Measurements from ENCODE around the gene OR14C36.

The OR14C36 gene

GRCh38 chr1:248343451-248343850 is 5.1 kb upstream of the OR14C36 start:
- TF ChIP-seq, protein P1, sequence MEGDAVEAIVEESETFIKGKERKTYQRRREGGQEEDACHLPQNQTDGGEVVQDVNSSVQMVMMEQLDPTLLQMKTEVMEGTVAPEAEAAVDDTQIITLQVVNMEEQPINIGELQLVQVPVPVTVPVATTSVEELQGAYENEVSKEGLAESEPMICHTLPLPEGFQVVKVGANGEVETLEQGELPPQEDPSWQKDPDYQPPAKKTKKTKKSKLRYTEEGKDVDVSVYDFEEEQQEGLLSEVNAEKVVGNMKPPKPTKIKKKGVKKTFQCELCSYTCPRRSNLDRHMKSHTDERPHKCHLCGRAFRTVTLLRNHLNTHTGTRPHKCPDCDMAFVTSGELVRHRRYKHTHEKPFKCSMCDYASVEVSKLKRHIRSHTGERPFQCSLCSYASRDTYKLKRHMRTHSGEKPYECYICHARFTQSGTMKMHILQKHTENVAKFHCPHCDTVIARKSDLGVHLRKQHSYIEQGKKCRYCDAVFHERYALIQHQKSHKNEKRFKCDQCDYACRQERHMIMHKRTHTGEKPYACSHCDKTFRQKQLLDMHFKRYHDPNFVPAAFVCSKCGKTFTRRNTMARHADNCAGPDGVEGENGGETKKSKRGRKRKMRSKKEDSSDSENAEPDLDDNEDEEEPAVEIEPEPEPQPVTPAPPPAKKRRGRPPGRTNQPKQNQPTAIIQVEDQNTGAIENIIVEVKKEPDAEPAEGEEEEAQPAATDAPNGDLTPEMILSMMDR (IDR thresholded peaks at IDR 0.05; ENCODE audit: low read depth, low read length) = no peak
- TF ChIP-seq POLR2A (IDR thresholded peaks at IDR 0.05; ENCODE audit: extremely low read depth, insufficient read length) (no peak), MAX (IDR thresholded peaks at IDR 0.05; ENCODE audit: low read depth, low read length) (no peak), MYC (IDR thresholded peaks at IDR 0.05; ENCODE audit: low read depth, low read length) (no peak)
- no peak overlapping the region for H3K4me3 ChIP-seq (ENCODE audit: low read depth, low read length)
- no peak for DNase-seq (ENCODE audit: low read depth)

DNA sequence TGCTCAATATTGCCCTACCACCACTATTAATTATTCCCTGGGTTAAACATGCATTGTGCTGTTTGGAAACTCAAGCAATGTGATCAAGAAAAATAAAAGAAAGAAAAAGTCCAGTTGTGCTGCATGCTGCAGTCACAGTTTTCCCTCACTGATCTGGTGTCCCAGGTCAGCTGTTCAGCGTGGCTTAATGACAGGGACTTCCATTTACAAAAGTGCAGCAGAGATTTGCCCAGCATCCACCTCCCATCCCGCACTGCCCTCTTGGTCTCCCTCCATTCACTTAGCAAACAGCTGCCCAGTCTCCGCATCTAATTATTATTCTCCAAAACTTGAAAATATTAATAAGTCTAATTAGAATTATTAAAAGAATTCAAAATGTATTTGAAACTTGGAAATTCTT is 10.8 kb downstream of the OR14C36 start:
- no peak for DNase-seq (ENCODE audit: low read depth)
- H3K4me3 ChIP-seq (ENCODE audit: low read depth, low read length) = no peak overlapping the region
- no peak for TF ChIP-seq POLR2A (IDR thresholded peaks at IDR 0.05; ENCODE audit: extremely low read depth, insufficient read length)
- TF ChIP-seq MYC (IDR thresholded peaks at IDR 0.05; ENCODE audit: low read depth, low read length) = no peak
- TF ChIP-seq, protein P1 (IDR thresholded peaks at IDR 0.05; ENCODE audit: low read depth, low read length) = no peak
- TF ChIP-seq MAX (IDR thresholded peaks at IDR 0.05; ENCODE audit: low read depth, low read length) = no peak

GRCh38 chr1:248361121-248361715 is 12.6 kb downstream of the OR14C36 start, which contains the start of gene OR2T4:
OR2T4 (plus strand) TSS chr1:248361665; CDS start chr1:248361665, 0 bp downstream.
- no peak for TF ChIP-seq MYC (IDR thresholded peaks at IDR 0.05; ENCODE audit: low read depth, low read length)
- no peak for TF ChIP-seq POLR2A (IDR thresholded peaks at IDR 0.05; ENCODE audit: extremely low read depth, insufficient read length)
- TF ChIP-seq, protein P1 (IDR thresholded peaks at IDR 0.05; ENCODE audit: low read depth, low read length) = no peak
- no peak for TF ChIP-seq MAX (IDR thresholded peaks at IDR 0.05; ENCODE audit: low read depth, low read length)
- H3K4me3 ChIP-seq (ENCODE audit: low read depth, low read length) = no peak within 1 kb of the TSS
- no peak for DNase-seq (ENCODE audit: low read depth)

DNA sequence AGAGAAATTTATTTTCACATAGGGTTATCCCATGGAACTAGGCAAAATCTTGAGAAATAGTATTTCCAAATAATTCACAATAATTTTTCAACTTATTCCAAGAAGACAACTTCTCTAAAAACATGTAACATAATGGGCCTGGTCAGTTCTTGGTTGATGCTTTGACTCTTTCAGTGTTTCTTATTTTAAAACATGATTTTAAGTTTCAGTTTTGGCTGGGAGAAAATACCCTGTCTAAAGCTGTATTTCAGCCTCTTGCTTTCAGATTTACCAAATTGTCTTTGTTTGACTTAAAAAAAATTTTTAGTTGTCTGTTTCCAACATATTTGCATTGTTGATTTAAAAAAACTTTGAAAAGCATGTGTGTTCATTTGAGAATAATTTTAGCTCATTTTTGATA is 18.0 kb downstream of the OR14C36 start:
- TF ChIP-seq, protein P1 (IDR thresholded peaks at IDR 0.05; ENCODE audit: low read depth, low read length) = no peak
- H3K4me3 ChIP-seq (ENCODE audit: low read depth, low read length) = no peak overlapping the region
- no peak for DNase-seq (ENCODE audit: low read depth)

GRCh38 chr1:248372394-248372793 is 23.8 kb downstream of the OR14C36 start:
- TF ChIP-seq MYC (IDR thresholded peaks at IDR 0.05; ENCODE audit: low read depth, low read length) = no peak
- no peak for TF ChIP-seq MAX (IDR thresholded peaks at IDR 0.05; ENCODE audit: low read depth, low read length)
- TF ChIP-seq, protein P1 (IDR thresholded peaks at IDR 0.05; ENCODE audit: low read depth, low read length) = no peak
- TF ChIP-seq POLR2A (IDR thresholded peaks at IDR 0.05; ENCODE audit: extremely low read depth, insufficient read length) = no peak
- DNase-seq (ENCODE audit: low read depth) = no peak
- H3K4me3 ChIP-seq (ENCODE audit: low read depth, low read length) = no peak overlapping the region

GRCh38 chr1:248373761-248374160 is 25.2 kb downstream of the OR14C36 start:
- TF ChIP-seq MYC (IDR thresholded peaks at IDR 0.05; ENCODE audit: low read depth, low read length) (no peak), MAX (IDR thresholded peaks at IDR 0.05; ENCODE audit: low read depth, low read length) (no peak), POLR2A (IDR thresholded peaks at IDR 0.05; ENCODE audit: extremely low read depth, insufficient read length) (no peak)
- TF ChIP-seq, protein P1 (IDR thresholded peaks at IDR 0.05; ENCODE audit: low read depth, low read length) = no peak
- DNase-seq (ENCODE audit: low read depth) = no peak
- no peak overlapping the region for H3K4me3 ChIP-seq (ENCODE audit: low read depth, low read length)

Data from NB4 (cell line).